Muscle layer of duodenum (tissue), 2 donors: ENCODE measurements around the gene EXPH5.

ENCODE experiments used
- H3K27ac ChIP-seq: one replicate; pipeline ENCODE4 v1.7.0; 2013; ENCODE audit warnings: mild to moderate bottlenecking, low read length
- H3K27me3 ChIP-seq: one replicate; pipeline ENCODE4 v1.7.0; 2013; ENCODE audit warnings: low read depth, mild to moderate bottlenecking, control low read depth, low read length
- H3K36me3 ChIP-seq, 2 donors: one replicate each; pipeline ENCODE4 v1.7.0; 2013; ENCODE audit warnings: low read length in 2 of 2, control low read depth in 1 of 2, mild to moderate bottlenecking in 1 of 2; ENCODE audit not compliant: insufficient read depth in 2 of 2, control insufficient read depth in 1 of 2
- H3K4me1 ChIP-seq, 2 donors: one replicate each; pipeline ENCODE4 v1.7.0; 2013; ENCODE audit warnings: low read length in 2 of 2, mild to moderate bottlenecking in 2 of 2, control low read depth in 1 of 2, moderate library complexity in 1 of 2; ENCODE audit not compliant: insufficient read depth in 2 of 2, control insufficient read depth in 1 of 2
- H3K4me3 ChIP-seq, 2 donors: one replicate each; pipeline ENCODE4 v1.7.0; 2013; ENCODE audit warnings: low read length in 2 of 2, low read depth in 1 of 2, mild to moderate bottlenecking in 1 of 2
- H3K9me3 ChIP-seq, 2 donors: one replicate each; pipeline ENCODE4 v1.7.0; 2013; ENCODE audit warnings: low read length in 2 of 2, control low read depth in 1 of 2, mild to moderate bottlenecking in 1 of 2; ENCODE audit not compliant: control insufficient read depth in 1 of 2
- donor health status: healthy.

Gene EXPH5

DNA sequence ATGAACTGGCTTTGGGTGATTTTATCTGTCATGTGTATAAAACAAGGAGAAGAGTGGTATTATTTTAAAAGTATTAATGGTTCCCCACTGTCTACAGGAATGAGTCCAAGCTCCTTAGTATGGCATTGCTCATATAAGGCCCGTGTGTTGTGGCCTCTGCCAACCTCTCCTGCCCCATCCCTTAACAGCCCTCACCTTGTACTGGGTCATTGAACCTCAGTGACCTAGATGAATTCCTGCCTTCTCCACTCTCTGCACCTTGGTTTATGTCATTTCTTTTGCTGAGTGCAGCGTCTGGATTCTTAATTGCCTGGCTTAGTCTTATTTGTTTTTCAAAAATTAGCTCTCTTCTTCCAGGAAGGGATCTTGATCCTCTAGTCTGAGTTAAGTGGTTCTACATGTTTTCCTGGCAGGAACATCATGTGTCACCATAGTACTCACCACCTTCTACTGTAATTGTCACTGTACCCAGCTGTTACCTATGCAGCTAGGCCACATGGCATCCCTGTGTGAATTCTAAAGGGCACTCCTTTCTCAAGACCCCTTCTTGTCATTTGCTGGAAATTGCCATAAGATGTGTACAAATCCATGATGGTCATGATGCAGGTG is 59.2 kb downstream of the EXPH5 start:
- Histone ChIP-seq H3K4me3 (no peak overlapping the region), H3K27ac (no peak overlapping the region), H3K9me3 (no peaks in the 10 kb centered on the region), H3K4me1 (no peaks in the 10 kb centered on the region), H3K27me3 (no peaks in the 10 kb centered on the region), H3K36me3 (no peaks in the 10 kb centered on the region)

DNA sequence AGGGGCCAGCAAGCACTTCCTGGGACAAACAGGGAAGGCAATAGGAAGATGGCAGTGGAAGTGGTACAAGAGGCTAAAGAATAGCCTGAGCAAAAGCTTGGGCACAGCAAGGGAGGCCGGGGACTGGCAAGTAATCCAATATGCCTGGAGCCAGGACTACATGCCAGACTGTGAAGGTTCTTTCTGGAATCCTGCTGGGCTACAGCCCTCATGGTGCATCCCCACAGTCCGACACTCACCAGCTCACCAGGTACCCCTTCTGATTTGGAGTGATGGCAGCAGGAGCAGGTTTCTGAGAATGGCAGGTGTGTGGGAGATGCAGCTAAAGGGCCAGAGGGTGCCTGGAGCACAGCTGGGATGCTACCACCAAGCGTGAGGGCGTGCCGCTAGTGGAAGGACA is 63.1 kb downstream of the EXPH5 start:
- Histone ChIP-seq H3K27me3 (no peaks in the 10 kb centered on the region), H3K4me3 (no peak overlapping the region), H3K36me3 (no peaks in the 10 kb centered on the region), H3K27ac (no peak overlapping the region), H3K4me1 (no peaks in the 10 kb centered on the region), H3K9me3 (no peaks in the 10 kb centered on the region)

DNA sequence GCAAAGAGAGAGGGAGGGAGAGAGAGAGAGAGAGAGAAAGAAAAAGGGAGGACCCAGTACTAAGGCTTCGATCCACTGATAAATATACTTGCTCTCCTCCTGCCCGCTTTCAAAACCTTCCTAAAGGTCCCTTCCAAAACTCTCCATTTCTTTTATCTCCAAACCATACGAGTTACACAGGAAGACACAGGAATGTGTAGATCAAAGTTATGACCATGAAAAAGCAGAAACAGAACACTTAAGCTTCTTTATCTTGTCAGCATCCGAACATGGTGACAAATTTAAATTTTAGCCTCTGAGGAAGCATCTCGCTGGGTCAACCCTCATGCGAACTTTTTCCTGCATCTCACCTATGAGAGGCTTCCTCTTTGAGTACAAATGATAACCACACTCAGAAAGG is 66.2 kb downstream of the EXPH5 start:
- H3K27ac ChIP-seq = no peak overlapping the region

DNA sequence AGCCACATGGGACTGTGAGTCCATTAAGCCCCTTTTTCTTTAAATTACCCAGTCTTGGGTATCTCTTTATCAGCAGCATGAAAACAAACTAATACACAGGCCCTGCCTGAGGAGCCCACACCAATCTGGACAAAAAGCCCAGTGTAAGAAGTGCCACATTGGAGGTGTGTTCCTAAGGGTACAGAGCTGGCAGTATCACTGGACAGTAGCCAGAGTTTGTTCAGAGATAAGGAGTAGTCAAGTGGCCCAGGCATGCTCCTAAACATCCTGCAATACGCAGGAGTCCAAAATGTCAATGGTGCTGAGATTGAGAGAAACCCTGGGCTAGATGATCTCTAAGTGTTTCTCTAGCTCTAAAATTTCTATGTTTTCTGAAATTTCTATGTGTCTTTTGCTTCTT is 68.4 kb downstream of the EXPH5 start:
- Histone ChIP-seq H3K27ac (no peak overlapping the region), H3K4me3 (no peak overlapping the region), H3K36me3 (no peaks in the 10 kb centered on the region), H3K4me1 (no peaks in the 10 kb centered on the region), H3K27me3 (no peaks in the 10 kb centered on the region), H3K9me3 (no peaks in the 10 kb centered on the region)

More for the DNA sequence above, 66.2 kb downstream of the EXPH5 start:
- H3K4me1 ChIP-seq = no peaks in the 10 kb centered on the region
- H3K36me3 ChIP-seq = no peaks in the 10 kb centered on the region
- no peaks in the 10 kb centered on the region for H3K27me3 ChIP-seq
- H3K9me3 ChIP-seq = no peaks in the 10 kb centered on the region
- no peak overlapping the region for H3K4me3 ChIP-seq

DNA sequence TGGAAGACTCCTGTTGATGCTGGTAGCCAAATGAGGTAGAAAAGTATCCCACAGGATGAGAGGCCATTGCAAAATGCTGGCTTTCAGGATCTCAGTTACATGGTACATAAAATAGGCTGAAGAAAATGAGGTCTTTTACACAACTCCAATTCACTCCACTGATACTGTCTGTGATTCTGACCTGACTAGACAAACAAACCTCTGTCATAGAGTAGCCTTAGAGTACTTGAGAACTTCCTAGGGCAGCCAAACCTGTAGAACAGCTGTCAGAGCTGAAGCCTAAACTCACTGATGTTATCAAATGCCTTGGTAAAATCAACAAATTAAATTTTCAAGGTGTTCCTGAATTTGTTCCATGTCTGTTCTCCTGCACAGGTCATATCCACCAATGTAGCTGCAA is 69.1 kb downstream of the EXPH5 start:
- Histone ChIP-seq H3K27ac (no peak overlapping the region), H3K27me3 (no peaks in the 10 kb centered on the region), H3K36me3 (no peaks in the 10 kb centered on the region), H3K4me3 (no peak overlapping the region), H3K9me3 (no peaks in the 10 kb centered on the region), H3K4me1 (no peaks in the 10 kb centered on the region)

DNA sequence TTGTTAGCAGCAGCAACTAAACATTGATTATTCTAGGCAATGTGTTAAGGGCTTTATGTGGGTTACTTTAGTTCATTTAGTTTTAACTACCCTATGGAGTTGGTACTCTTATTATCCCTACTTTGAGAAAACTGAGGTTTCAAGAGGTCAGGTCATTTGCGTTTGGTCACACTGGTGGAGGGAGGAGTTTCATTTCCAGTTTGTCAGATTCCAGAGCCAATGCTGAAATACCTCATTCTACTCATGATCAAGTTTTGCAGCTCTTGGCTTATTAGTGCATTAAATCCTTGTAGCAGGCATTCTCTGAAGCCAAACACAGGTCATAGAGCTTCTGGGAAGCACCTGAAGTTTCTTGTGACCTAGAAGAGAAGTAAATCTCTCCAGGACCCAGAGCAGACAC is 71.2 kb downstream of the EXPH5 start:
- Histone ChIP-seq H3K27ac (no peak overlapping the region), H3K36me3 (no peaks in the 10 kb centered on the region), H3K4me1 (no peaks in the 10 kb centered on the region), H3K9me3 (no peaks in the 10 kb centered on the region), H3K27me3 (no peaks in the 10 kb centered on the region), H3K4me3 (no peak overlapping the region)

DNA sequence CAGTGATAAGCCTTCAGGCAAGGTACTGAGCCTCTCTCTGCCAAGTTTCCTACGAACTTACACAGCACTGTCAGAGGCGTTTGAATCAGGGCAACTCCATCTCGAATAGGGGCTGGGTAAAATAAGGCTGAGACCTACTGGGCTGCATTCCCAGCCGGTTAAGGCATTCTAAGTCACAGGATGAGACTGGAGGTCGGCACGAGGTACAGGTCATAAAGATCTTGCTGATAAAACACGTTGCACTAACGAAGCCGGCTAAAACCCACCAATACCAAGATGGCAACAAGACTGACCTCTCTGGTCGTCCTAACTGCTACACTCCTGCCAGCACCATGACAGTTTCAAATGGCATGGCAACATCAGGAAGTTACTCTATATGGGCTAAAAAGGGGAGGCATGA is 75.0 kb downstream of the EXPH5 start:
- H3K4me3 ChIP-seq = no peak overlapping the region
- no peaks in the 10 kb centered on the region for H3K4me1 ChIP-seq
- no peak overlapping the region for H3K27ac ChIP-seq
- H3K27me3 ChIP-seq = no peaks in the 10 kb centered on the region
- no peaks in the 10 kb centered on the region for H3K36me3 ChIP-seq
- H3K9me3 ChIP-seq = no peaks in the 10 kb centered on the region

DNA sequence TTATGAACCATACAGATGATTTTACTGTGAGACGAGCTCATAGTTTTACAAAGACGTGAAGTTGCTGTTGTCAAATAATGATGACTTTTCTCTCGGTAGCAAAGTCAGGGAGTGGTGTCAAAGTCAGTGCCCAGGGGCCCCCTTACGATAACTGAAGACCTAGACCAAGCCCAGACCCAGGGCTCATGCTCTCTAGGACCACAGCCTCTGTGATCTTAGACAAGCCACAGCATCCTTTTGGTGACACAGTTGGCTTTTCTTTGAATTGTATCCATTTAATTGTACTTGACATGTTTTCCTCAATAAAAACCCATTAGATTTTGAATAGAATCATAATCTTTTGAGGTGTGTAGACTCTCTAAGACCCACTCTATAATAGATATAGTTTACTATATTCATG is 77.4 kb downstream of the EXPH5 start:
- Histone ChIP-seq H3K27me3 (no peaks in the 10 kb centered on the region), H3K36me3 (peaks cover 0 to 6% of the 10 kb centered on the region in 2 donors), H3K4me1 (no peaks in the 10 kb centered on the region), H3K4me3 (no peak overlapping the region), H3K27ac (no peak overlapping the region), H3K9me3 (no peaks in the 10 kb centered on the region)

DNA sequence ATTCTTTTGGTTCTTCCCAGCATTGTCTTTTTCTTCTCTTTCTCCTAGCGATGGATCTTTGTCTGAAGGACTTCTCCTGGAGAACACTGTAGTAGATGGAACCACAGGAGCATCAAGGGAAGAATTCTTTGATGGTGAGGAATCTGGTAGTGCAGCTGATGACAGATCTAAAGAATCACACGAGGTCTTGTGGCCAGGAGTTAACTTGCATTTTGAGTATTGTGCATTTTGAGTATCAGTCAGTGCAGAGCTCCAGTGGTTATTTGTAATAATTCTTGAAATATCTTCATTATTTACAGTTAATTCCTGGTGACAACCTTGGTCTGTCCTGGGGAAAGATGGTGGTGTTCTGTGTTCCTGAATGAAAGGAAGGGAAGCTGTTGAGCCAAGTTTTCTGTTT is 80.9 kb downstream of the EXPH5 start:
- Histone ChIP-seq H3K9me3 (no peaks in the 10 kb centered on the region), H3K36me3 (peaks cover 0 to 6% of the 10 kb centered on the region in 2 donors), H3K4me1 (no peaks in the 10 kb centered on the region), H3K27ac (no peak overlapping the region), H3K4me3 (no peak overlapping the region), H3K27me3 (no peaks in the 10 kb centered on the region)

DNA sequence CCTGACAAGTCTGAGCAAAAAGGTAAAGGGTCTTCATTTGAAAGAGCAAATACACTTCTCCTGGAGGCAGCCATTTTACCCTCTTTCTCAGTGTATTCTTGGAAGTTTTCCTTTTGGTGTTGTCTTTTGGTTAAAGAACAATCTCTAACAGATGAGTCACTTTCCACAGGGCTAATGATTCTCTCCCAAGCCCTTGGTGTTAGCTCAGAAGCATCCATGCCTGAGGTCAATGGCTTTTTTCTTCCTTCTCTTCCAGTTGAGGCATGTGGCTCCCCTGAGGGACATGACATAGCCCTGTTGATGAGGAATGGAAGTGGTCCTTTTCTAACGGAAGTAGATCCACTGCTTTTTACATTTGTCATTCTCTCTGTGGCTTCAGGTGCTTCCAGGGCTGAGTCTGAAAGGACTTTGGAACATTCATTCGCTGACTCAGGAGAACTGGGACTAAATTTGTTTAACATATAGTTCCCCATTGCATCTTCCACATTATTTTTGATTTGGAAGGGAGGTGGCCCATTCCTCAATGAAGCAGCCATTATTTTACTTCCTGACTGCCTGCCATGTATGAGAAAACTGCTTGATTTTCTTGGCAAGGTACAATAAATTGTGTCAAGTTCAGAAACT is 81.6 kb downstream of the EXPH5 start:
- H3K36me3 ChIP-seq = peaks cover 0 to 6% of the 10 kb centered on the region in 2 donors
- no peak overlapping the region for H3K4me3 ChIP-seq
- H3K27me3 ChIP-seq = no peaks in the 10 kb centered on the region
- no peaks in the 10 kb centered on the region for H3K4me1 ChIP-seq
- no peak overlapping the region for H3K27ac ChIP-seq
- no peaks in the 10 kb centered on the region for H3K9me3 ChIP-seq

DNA sequence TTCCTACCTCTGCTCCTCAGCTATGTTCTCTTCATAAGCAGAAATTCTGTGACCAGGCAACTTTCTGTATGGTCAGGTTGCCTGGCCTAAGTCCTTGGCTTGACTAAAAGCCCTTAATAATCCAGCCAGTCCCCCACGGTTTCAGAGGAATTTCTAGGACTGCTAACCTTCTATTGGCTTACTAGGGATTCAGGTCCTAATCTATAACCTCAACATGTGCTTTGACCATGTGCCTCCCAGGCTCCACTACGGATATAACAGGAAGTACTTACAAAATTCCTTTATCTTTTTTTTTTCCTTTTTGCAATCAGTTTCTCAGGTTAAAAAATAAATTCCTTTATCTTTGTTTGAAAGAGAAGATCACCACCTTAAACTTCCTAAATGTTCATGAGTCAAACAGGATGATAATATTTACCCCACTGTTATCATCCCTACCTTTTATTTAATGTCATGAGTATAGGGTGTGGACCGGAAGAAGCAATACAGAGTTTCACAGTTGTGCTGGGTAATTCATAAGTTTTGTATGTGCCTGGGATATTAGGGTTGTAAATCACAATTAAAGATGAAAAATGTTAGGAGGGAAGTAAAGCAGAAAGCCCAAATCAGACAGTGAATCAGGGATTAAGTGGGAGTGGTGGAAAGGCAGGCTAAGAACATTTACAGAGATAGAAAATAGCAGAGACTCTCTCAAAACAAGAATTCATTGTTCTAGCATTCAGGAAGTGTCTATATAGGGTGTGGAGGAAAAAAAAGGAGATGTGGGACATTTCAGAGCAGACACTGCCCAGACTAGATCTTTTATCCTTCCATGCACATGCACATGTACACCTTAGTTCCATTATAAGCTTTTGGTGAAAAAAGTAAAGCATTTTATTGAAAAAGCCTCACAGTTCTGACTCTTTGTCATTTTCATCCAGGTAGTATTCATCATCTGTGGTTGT is 84.6 kb downstream of the EXPH5 start:
- Histone ChIP-seq H3K27me3 (no peaks in the 10 kb centered on the region), H3K36me3 (peaks cover 0 to 6% of the 10 kb centered on the region in 2 donors), H3K4me3 (no peak overlapping the region), H3K9me3 (no peaks in the 10 kb centered on the region), H3K4me1 (no peaks in the 10 kb centered on the region), H3K27ac (no peak overlapping the region)
